Measurements from ENCODE around the gene USP11. TPM values are rescaled to one million over a fixed set of nuclear protein-coding genes. Genes with fewer than 3 reads are reported as not detected.

Gene USP11
- total RNA-seq, 4 donors from 2014 or later: 23.3 to 44.1 (median 38.2) TPM

DNA sequence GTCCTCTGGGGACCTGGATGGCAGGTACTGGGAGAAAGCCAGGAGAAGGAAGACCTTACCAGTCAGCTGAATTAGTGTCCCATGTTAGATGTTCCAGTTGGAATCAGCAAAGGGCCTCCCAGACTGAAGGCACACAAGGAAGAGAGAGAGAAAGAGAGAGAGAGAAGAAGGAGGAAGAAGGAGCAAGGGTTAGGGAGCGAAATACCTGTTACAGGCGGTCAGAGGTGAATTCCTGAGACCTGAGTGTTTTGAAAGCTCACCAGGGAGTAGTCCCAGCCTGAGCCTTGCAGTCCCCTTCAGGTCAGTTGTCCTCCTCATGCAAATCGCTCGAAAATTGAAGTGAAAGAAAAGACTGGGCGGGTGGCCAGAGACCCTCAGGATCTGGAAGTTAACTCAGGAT lies 60.3 kb downstream of the USP11 start:
- peaks cover 0 to 7% (median 0%) of the 10 kb centered on the region in 4 donors for H3K27me3 ChIP-seq
- H3K36me3 ChIP-seq: no peaks in the 10 kb centered on the region
- TF ChIP-seq, protein P1, sequence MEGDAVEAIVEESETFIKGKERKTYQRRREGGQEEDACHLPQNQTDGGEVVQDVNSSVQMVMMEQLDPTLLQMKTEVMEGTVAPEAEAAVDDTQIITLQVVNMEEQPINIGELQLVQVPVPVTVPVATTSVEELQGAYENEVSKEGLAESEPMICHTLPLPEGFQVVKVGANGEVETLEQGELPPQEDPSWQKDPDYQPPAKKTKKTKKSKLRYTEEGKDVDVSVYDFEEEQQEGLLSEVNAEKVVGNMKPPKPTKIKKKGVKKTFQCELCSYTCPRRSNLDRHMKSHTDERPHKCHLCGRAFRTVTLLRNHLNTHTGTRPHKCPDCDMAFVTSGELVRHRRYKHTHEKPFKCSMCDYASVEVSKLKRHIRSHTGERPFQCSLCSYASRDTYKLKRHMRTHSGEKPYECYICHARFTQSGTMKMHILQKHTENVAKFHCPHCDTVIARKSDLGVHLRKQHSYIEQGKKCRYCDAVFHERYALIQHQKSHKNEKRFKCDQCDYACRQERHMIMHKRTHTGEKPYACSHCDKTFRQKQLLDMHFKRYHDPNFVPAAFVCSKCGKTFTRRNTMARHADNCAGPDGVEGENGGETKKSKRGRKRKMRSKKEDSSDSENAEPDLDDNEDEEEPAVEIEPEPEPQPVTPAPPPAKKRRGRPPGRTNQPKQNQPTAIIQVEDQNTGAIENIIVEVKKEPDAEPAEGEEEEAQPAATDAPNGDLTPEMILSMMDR (IDR thresholded peaks at IDR 0.05): no peak
- TF ChIP-seq POLR2A (IDR thresholded peaks at IDR 0.05; ENCODE audit: low read depth): no peak
- TF ChIP-seq POLR2AphosphoS5 (IDR thresholded peaks at IDR 0.05): no peak
- TF ChIP-seq EP300 (IDR thresholded peaks at IDR 0.05): no peak
- H3K4me1 ChIP-seq: no peaks in the 10 kb centered on the region
- intact Hi-C loops (cut with DNase I): no loop called here
- peaks cover 0 to 20% (median 0%) of the 10 kb centered on the region in 4 donors for H3K9me3 ChIP-seq
- no peak overlapping the region for H3K27ac ChIP-seq (replicated peaks in 1 of 4)
- H3K4me3 ChIP-seq: no peak overlapping the region
- WGBS: 62% methylated on average over 5 of the region's 5 CpGs
- DNase-seq (ENCODE audit: extremely low spot score): no peak

DNA sequence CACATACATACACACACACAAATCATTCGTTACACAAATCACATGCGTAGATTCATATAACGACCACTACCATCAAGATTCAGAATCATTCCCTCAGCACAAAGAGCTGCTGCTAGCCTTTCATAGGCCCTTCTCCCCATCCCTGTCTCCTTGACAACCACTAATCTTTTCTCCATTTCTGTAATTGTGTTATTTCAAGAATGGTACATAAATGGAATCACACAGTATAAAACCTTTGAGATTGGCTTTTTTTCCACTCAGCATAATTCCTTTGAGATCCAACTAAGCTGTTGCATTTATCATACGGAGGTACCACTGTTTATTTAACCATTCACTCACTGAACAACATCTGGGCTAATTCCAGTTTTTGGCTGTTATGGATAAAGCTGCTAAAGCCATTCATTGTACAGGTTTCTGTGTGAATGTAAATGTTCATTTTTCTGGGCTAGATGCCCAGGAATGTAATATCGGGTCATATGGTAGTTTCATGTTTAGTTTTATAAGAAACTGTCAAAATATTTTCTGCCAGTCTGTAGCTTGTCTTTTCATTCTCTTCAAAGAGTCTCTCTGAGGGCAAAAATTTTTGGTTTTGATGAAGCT lies 64.1 kb downstream of the USP11 start:
- 49% methylated on average over 5 of the region's 5 CpGs for WGBS
- Histone ChIP-seq H3K27me3 (no peaks in the 10 kb centered on the region), H3K9me3 (peaks cover 0 to 20% (median 0%) of the 10 kb centered on the region in 4 donors), H3K4me3 (no peak overlapping the region), H3K27ac (replicated peaks in 1 of 4) (no peak overlapping the region), H3K36me3 (no peaks in the 10 kb centered on the region), H3K4me1 (no peaks in the 10 kb centered on the region)
- no peak for DNase-seq (ENCODE audit: extremely low spot score)
- intact Hi-C loops (cut with DNase I): no loop called here
- TF ChIP-seq POLR2AphosphoS5 (IDR thresholded peaks at IDR 0.05) (no peak), POLR2A (IDR thresholded peaks at IDR 0.05; ENCODE audit: low read depth) (no peak), EP300 (IDR thresholded peaks at IDR 0.05) (no peak)
- TF ChIP-seq, protein P1 (IDR thresholded peaks at IDR 0.05): no peak

DNA sequence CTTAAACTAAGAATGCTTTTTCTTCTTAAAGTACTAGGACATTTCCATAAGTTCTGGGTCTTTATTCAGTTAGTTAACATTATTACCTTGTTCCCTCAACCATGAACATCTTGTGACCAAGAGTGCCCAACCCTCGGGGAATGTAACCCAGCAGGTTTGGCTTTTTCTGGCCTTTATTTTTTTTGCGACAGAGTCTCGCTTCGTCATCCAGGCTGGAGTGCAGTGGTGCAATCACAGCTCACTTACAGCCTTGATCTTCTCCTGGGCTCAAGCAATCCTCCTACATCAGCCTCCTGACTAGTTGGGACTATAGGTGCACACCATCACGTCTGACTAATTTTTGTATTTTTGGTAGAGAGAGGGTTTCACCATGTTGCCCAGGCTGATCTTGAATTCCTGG lies 65.1 kb downstream of the USP11 start:
- Histone ChIP-seq H3K9me3 (peaks cover 0 to 17% (median 0%) of the 10 kb centered on the region in 4 donors), H3K27me3 (no peaks in the 10 kb centered on the region), H3K27ac (replicated peaks in 1 of 4) (no peak overlapping the region), H3K36me3 (no peaks in the 10 kb centered on the region), H3K4me3 (no peak overlapping the region), H3K4me1 (no peaks in the 10 kb centered on the region)
- 87% methylated on average over 5 of the region's 5 CpGs for WGBS
- no peak for DNase-seq (ENCODE audit: extremely low spot score)
- intact Hi-C loops (cut with DNase I): no loop called here
- TF ChIP-seq, protein P1 (IDR thresholded peaks at IDR 0.05): no peak
- TF ChIP-seq POLR2A (IDR thresholded peaks at IDR 0.05; ENCODE audit: low read depth) (no peak), POLR2AphosphoS5 (IDR thresholded peaks at IDR 0.05) (no peak), EP300 (IDR thresholded peaks at IDR 0.05) (no peak)

Small RNA genes lying within 50 kb of the gene (small RNA-seq; reads per million reads assigned to genes)
- gene RN7SL785P: 0 reads per million in 3 donors

Other genes with a start within 250 kb of the USP11 start
- gene RGN, start 154.6 kb upstream of the USP11 start, total RNA-seq: 10 to 100 TPM in 1 of 4 donors, 1 to 10 TPM in 3; 6.1 to 10.8 (median 7.6) TPM
- gene NDUFB11, start 88.3 kb upstream of the USP11 start, total RNA-seq: 10 to 100 TPM; 58.3 to 87.5 (median 76.3) TPM
- gene RBM10, start 87.8 kb upstream of the USP11 start, total RNA-seq: 10 to 100 TPM; 25.3 to 38.4 (median 29.8) TPM
- 100 to 1,000 TPM; 125 to 218 (median 147) TPM for gene UBA1, start 39.2 kb upstream of the USP11 start, total RNA-seq
- 10 to 100 TPM; 51.9 to 87.1 (median 65.4) TPM for gene CDK16, start 14.3 kb upstream of the USP11 start, total RNA-seq
- under 1 TPM in 3 of 4 donors, not detected in 1; 0.17 to 0.42 (median 0.19) TPM for gene ZNF157, start 137.6 kb downstream of the USP11 start, total RNA-seq